Uterus (tissue), 2 donors: ENCODE results near the gene CT55.

Experiments
- POLR2A ChIP-seq, 2 donors: fragments of 450-650 bp; IDR thresholded peaks; one replicate each; pipeline ENCODE4 v1.6.1; 2016; ENCODE audit warnings: antibody characterized with exemption in 2 of 2, mild to moderate bottlenecking in 1 of 2, moderate library complexity in 1 of 2
- TF ChIP-seq, protein P1 (sequence below), 4 experiments: fragments of 200-600 bp in 2 of 4; fragments of 450-650 bp in 2 of 4; sonication (generic) in 2 of 4; IDR thresholded peaks; one replicate each; pipeline ENCODE4 v1.5.1; 2016 to 2019; ENCODE audit warnings: antibody characterized with exemption in 4 of 4, mild to moderate bottlenecking in 2 of 4, moderate library complexity in 1 of 4

DNA sequence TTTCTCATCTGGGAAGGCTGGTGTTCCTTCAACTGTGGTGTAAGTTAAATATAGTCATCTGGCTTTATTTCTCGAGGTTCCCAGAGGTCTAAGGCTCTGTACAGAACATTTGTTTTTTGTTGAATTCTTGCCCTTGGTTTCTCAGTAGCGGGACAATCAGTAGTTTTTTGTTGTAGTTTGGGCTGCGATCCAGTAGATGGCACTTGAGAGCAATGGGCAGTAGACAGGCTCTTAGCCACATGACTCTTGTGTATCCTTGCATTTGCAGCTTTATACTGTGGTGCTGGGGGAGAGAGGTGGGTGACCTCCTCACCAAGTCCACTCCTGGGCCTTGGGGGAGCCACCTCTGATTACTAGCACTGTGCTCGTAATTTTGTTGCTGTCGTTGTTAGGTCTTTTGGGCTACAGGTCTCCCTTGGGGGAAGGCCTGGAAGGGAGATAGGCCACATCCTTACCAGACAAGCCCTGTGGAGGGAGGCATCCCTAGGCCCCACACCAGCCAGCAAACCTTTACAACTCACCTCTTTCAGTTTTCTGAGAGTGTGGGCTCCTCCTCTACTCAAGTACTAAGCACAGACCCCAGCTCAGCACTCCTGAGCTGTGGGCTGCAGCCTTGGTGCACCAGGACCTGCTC is 59.0 kb downstream of the CT55 start:
- TF ChIP-seq, protein P1, sequence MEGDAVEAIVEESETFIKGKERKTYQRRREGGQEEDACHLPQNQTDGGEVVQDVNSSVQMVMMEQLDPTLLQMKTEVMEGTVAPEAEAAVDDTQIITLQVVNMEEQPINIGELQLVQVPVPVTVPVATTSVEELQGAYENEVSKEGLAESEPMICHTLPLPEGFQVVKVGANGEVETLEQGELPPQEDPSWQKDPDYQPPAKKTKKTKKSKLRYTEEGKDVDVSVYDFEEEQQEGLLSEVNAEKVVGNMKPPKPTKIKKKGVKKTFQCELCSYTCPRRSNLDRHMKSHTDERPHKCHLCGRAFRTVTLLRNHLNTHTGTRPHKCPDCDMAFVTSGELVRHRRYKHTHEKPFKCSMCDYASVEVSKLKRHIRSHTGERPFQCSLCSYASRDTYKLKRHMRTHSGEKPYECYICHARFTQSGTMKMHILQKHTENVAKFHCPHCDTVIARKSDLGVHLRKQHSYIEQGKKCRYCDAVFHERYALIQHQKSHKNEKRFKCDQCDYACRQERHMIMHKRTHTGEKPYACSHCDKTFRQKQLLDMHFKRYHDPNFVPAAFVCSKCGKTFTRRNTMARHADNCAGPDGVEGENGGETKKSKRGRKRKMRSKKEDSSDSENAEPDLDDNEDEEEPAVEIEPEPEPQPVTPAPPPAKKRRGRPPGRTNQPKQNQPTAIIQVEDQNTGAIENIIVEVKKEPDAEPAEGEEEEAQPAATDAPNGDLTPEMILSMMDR (IDR thresholded peaks at IDR 0.05): peak in 3 of 4 experiments; percentile 25 to 32 (median 26)
- no peak for TF ChIP-seq POLR2A (IDR thresholded peaks at IDR 0.05)
